IMR-90 (cell line): Measurements from ENCODE around the gene CNPY1.

Experiments
- CTCF ChIP-seq: conservative IDR thresholded peaks from 2 replicates; pipeline ENCODE4 v1.5.1; 2012; ENCODE audit warnings: mild to moderate bottlenecking, low read depth, low read length, improper control_type of control experiment
- MAZ ChIP-seq: IDR thresholded peaks from 2 replicates; pipeline ENCODE4 v1.6.1; 2012; ENCODE audit warnings: low read depth, mild to moderate bottlenecking, low read length, improper control_type of control experiment, moderate library complexity, borderline replicate concordance
- POLR2A ChIP-seq: IDR thresholded peaks from 2 replicates; pipeline ENCODE4 v1.6.1; 2012; ENCODE audit warnings: mild to moderate bottlenecking, low read depth, low read length
- RAD21 ChIP-seq: IDR thresholded peaks from 2 replicates; pipeline ENCODE4 v1.6.1; 2012; ENCODE audit warnings: low read length, improper control_type of control experiment
- SMC3 ChIP-seq: fragments of 150-350 bp; IDR thresholded peaks from 2 replicates; pipeline ENCODE4 v1.6.1; 2016; ENCODE audit warnings: low read depth, mild to moderate bottlenecking, antibody characterized with exemption, low read length, moderate library complexity
- TF ChIP-seq, protein P1 (sequence below): fragments of 150-350 bp; IDR thresholded peaks from 2 replicates; pipeline ENCODE4 v1.6.1; 2016; ENCODE audit warnings: low read depth, mild to moderate bottlenecking, low read length, moderate library complexity, borderline replicate concordance

DNA sequence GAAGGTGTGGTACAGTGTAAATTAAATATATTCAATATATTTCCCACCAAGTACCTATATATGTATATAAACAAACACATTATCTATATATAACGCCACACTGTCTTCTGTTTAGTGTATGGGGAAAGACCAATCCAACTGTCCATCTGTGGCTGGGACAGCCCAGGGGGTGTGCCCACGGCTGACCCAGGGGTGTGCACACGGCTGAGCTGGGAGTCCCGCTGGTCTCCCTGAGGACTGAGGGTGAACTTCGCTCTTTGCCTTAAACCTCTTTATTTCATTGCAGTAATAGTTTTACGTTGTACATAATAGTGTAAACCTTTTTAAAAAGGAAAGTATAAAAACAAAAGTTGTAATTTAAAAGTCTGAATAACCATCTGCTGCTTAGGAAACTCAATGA lies 82.2 kb downstream of the CNPY1 start:
- TF ChIP-seq POLR2A (no peak), CTCF (no peak), MAZ (no peak), RAD21 (no peak), SMC3 (no peak)
- TF ChIP-seq, protein P1, sequence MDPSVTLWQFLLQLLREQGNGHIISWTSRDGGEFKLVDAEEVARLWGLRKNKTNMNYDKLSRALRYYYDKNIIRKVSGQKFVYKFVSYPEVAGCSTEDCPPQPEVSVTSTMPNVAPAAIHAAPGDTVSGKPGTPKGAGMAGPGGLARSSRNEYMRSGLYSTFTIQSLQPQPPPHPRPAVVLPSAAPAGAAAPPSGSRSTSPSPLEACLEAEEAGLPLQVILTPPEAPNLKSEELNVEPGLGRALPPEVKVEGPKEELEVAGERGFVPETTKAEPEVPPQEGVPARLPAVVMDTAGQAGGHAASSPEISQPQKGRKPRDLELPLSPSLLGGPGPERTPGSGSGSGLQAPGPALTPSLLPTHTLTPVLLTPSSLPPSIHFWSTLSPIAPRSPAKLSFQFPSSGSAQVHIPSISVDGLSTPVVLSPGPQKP = no peak
